HepG2 (cell line): ENCODE data around the gene DENND5A. TPM values are rescaled to one million over a fixed set of nuclear protein-coding genes. Genes with fewer than 3 reads are reported as not detected.

Experiments
- ATAC-seq: fragments of 200-7000 bp; cut with Tn5 transposase; 3 replicates; pipeline ENCODE4 v1.9.1; 2020; ENCODE audit warnings: mild to moderate bottlenecking, moderate library complexity
- BruUV-seq: library from RNA; stranded (reverse); fragments of 400-500 nt; replicated peaks from 2 replicates; lab custom pipeline; 2021; lab: Mats Ljungman, UMichigan
- CTCF ChIA-PET: fragments of 300-600 bp; formaldehyde crosslinking; extraction: SDS; loops from one replicate; lab custom pipeline; 2021; ENCODE audit warnings: low total read pairs, inconsistent platforms, low intra/inter-chr PET ratio; lab: Yijun Ruan, JAX
- POLR2A ChIA-PET: fragments of 350-600 bp; sonication (Branson Sonifier 250); formaldehyde crosslinking; loops from one replicate; lab custom pipeline; 2020; ENCODE audit warnings: antibody characterized with exemption, inconsistent platforms; lab: Yijun Ruan, JAX
- DNase-seq: peaks from one replicate; pipeline ENCODE4 v3.0.0-alpha.2; 2015; ENCODE audit warnings: low spot score
- FAIRE-seq: peaks from 3 replicates; lab custom pipeline; 2011; peaks lifted over from hg19 to GRCh38; lab: Jason Lieb, UNC
- H2AFZ ChIP-seq: one replicate; pipeline ENCODE4 v1.6.1; 2011; ENCODE audit warnings: low read length, inconsistent platforms
- H3K27ac ChIP-seq: fragments of 300-600 bp; 3 replicates; pipeline ENCODE4 v1.8.0; 2011; ENCODE audit warnings: mixed run types, mild to moderate bottlenecking, mixed read lengths, low read length, inconsistent platforms; ENCODE audit not compliant: insufficient read depth; ENCODE audit errors: extremely low read length
- H3K27me3 ChIP-seq, 2 experiments: fragments of 200-600 bp in 1 of 2; 2 replicates in 1 of 2; 3 replicates in 1 of 2; pipeline versions ENCODE4 v1.6.0 to v1.8.0; 2011; ENCODE audit warnings: low read length in 2 of 2, mild to moderate bottlenecking in 2 of 2, moderate library complexity in 2 of 2, inconsistent platforms in 1 of 2; ENCODE audit not compliant: insufficient read depth in 2 of 2, control insufficient read depth in 1 of 2
- H3K36me3 ChIP-seq, 2 experiments: fragments of 200-600 bp in 1 of 2; replicated peaks in 1 of 2; 2 replicates in 1 of 2; 3 replicates in 1 of 2; pipeline versions ENCODE4 v1.5.1 to v1.8.0; 2011; ENCODE audit warnings: low read length in 2 of 2, inconsistent platforms in 1 of 2; ENCODE audit not compliant: insufficient read depth in 2 of 2, control insufficient read depth in 1 of 2
- H3K4me1 ChIP-seq: 2 replicates; pipeline ENCODE4 v1.5.1; 2012; ENCODE audit warnings: low read length, inconsistent platforms; ENCODE audit not compliant: insufficient read depth
- H3K4me2 ChIP-seq: 2 replicates; pipeline ENCODE4 v1.6.0; 2011; ENCODE audit warnings: low read depth, low read length, inconsistent platforms
- H3K4me3 ChIP-seq, 3 experiments: fragments of 200-600 bp in 1 of 3; sonication (generic), shearing (Covaris generic) in 1 of 3; replicated peaks in 1 of 3; 2 replicates each; pipeline ENCODE4 v1.5.1; 2011 to 2016; ENCODE audit warnings: low read length in 3 of 3, inconsistent platforms in 2 of 3, low read depth in 2 of 3, mild to moderate bottlenecking in 2 of 3, control low read depth in 1 of 3, mixed read lengths in 1 of 3; ENCODE audit not compliant: insufficient read depth in 1 of 3
- H3K79me2 ChIP-seq: one replicate; pipeline ENCODE4 v1.6.1; 2011; ENCODE audit warnings: low read length, inconsistent platforms; ENCODE audit not compliant: insufficient read depth
- H3K9ac ChIP-seq: 2 replicates; pipeline ENCODE4 v1.6.0; 2011; ENCODE audit warnings: mild to moderate bottlenecking, low read depth, low read length, inconsistent platforms; ENCODE audit not compliant: insufficient read depth
- H3K9me3 ChIP-seq: 2 replicates; pipeline ENCODE4 v1.5.1; 2012; ENCODE audit warnings: mild to moderate bottlenecking, low read length
- H4K20me1 ChIP-seq: 2 replicates; pipeline ENCODE4 v1.6.0; 2011; ENCODE audit warnings: inconsistent platforms, mild to moderate bottlenecking, low read length, moderate library complexity; ENCODE audit not compliant: insufficient read depth
- ZNF546 ChIP-seq: sonication (generic); formaldehyde crosslinking; conservative IDR thresholded peaks from 2 replicates; pipeline ENCODE4 v1.8.1; 2023; ENCODE audit warnings: mild to moderate bottlenecking, missing genetic modification reagents
- ZNF558 ChIP-seq: sonication (generic); formaldehyde crosslinking; IDR thresholded peaks from 2 replicates; pipeline ENCODE4 v1.9.0; 2022; ENCODE audit warnings: mild to moderate bottlenecking, missing genetic modification reagents, borderline replicate concordance
- WGBS: methylation state at CpG from one replicate; pipeline ENCODE4 v1.1.6; 2017; ENCODE audit warnings: low lambda C conversion rate; 5-methylcytosine and 5-hydroxymethylcytosine counted together
- in situ Hi-C: cut with HindIII; loops from 2 replicates; pipeline ENCODE4 v1.10.0; 2017; ENCODE audit warnings: low pct_unique_long_range_greater_than_20kb; ENCODE audit not compliant: extremely low pct_ligation_motif_present
- intact Hi-C: fragments of 100-400 bp; cut with micrococcal nuclease; formaldehyde crosslinking; loops from one replicate; pipeline ENCODE4 v1.10.0; 2022; ENCODE audit not compliant: unreplicated experiment
- polyA plus RNA-seq, 8 experiments: library from polyadenylated mRNA; depleted of rRNA in 3 of 8; stranded (reverse) in 7 of 8; unstranded in 1 of 8; fragments of >200 nt; fragmentation: Illumina TruSeq in 4 of 8; extraction: Trizol in 4 of 8; gene quantifications; 2 replicates each; pipeline versions ENCODE4 v1.2.1 to v1.2.3, GENCODE V29; 2011 to 2016; ENCODE audit warnings: low read depth in 4 of 8, missing spikeins in 1 of 8, mixed read lengths in 1 of 8; ENCODE audit not compliant: insufficient read depth in 1 of 8
- total RNA-seq, 5 experiments: library from RNA; depleted of rRNA; stranded (reverse); fragments of >200 nt; fragmentation: Illumina TruSeq; extraction: Trizol; gene quantifications; 2 replicates each; pipeline ENCODE4 v1.2.3, GENCODE V29; 2016; ENCODE audit warnings: low read depth in 1 of 5
- TF ChIP-seq, protein P1 (sequence below): sonication (generic); formaldehyde crosslinking; IDR thresholded peaks from 2 replicates; pipeline ENCODE4 v1.5.0; 2020; ENCODE audit warnings: mild to moderate bottlenecking, missing genetic modification reagents, moderate library complexity
- TF ChIP-seq, protein P2 (sequence below): IDR thresholded peaks from 2 replicates; pipeline ENCODE4 v1.6.1; 2016; ENCODE audit warnings: mild to moderate bottlenecking, missing biosample characterization, missing genetic modification reagents
- TF ChIP-seq, protein P3 (sequence below): fragments of 450-650 bp; IDR thresholded peaks from 2 replicates; pipeline ENCODE4 v1.6.1; 2016

Gene DENND5A
- total and polyA plus RNA-seq, 2 of the 13 experiments (the other 11 are each of a cell fraction or from before 2014, with no cell fraction given), result 63.3 to 145 TPM

DNA sequence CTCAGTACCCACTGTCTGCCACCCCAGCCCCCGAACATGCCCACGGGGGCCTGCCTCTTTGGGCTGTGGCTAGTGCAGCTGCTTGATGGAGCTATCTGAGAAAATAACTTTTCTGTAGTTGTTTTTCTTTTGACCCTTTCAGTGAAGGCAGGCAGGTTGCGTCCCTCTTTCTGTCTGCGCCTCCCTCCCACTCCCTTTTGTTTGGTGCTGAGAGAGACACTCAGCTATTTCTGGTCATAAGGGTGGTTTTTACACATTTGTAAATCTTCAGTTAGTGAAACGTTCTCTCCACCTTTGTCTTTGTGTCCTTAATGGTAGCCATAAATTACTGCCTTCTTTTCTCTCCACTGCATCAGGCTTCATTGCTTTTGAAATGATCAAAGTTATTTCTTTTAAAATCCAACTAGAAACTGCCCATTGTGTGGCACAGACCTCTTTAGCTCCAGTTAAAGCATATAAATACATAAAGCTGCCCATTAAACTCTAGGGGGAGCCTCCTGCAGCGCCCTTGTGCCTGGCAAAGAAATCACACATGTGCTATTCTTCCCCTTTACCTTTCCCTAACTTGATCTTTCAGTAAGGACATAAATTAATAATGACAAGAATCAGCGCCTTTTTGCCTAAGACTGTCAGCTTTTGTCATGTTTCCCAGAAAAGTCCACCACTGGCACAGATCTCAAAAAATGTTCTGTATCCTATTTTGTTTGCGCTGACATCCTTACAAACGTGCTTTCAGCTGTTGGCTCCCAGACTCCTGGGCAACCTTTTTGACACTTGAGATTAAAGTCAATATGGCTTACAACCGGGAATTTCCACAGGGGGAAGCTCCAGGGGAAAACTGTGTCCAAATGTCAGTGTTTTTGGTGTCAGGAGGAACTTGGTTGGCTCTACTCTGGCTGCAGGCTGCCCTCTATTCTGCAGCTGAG, 172.0 kb downstream of the DENND5A start:
- ChIA-PET CTCF (no interaction called here), POLR2A (no interaction called here)
- H2AFZ ChIP-seq, result no peak overlapping the region
- no peak overlapping the region for H3K27ac ChIP-seq
- H3K4me1 ChIP-seq, result peaks cover 12% of the 10 kb centered on the region
- TF ChIP-seq, protein P1, sequence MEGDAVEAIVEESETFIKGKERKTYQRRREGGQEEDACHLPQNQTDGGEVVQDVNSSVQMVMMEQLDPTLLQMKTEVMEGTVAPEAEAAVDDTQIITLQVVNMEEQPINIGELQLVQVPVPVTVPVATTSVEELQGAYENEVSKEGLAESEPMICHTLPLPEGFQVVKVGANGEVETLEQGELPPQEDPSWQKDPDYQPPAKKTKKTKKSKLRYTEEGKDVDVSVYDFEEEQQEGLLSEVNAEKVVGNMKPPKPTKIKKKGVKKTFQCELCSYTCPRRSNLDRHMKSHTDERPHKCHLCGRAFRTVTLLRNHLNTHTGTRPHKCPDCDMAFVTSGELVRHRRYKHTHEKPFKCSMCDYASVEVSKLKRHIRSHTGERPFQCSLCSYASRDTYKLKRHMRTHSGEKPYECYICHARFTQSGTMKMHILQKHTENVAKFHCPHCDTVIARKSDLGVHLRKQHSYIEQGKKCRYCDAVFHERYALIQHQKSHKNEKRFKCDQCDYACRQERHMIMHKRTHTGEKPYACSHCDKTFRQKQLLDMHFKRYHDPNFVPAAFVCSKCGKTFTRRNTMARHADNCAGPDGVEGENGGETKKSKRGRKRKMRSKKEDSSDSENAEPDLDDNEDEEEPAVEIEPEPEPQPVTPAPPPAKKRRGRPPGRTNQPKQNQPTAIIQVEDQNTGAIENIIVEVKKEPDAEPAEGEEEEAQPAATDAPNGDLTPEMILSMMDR, result 0 out of 2 replicates have a peak, but pooled peaks have one; percentile 15
- TF ChIP-seq, protein P2, sequence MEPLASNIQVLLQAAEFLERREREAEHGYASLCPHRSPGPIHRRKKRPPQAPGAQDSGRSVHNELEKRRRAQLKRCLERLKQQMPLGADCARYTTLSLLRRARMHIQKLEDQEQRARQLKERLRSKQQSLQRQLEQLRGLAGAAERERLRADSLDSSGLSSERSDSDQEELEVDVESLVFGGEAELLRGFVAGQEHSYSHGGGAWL (CRISPR knock-in tag), result no peak
- no peaks in the 10 kb centered on the region for H3K36me3 ChIP-seq
- DNase-seq (no peak), FAIRE-seq (no peak), ATAC-seq (0 out of 3 replicates have a peak, but pooled peaks have one; percentile 32)
- no peaks in the 10 kb centered on the region for H3K79me2 ChIP-seq
- H3K4me2 ChIP-seq, result no peak overlapping the region
- BruUV-seq, result no TSS peak
- H3K9ac ChIP-seq, result no peak overlapping the region
- H3K27me3 ChIP-seq, result peaks cover 1 to 60% of the 10 kb centered on the region in 2 experiments
- intact Hi-C loops, result loop anchor here (10.0 kb wide), 1 partner anchor 78 kb away; no protein-coding TSS in a partner anchor
- no peaks in the 10 kb centered on the region for H4K20me1 ChIP-seq
- H3K4me3 ChIP-seq, result no peak overlapping the region
- 35% methylated on average over 10 of the region's 10 CpGs for WGBS
- in situ Hi-C loops, result no loop called here
- H3K9me3 ChIP-seq, result no peaks in the 10 kb centered on the region

DNA sequence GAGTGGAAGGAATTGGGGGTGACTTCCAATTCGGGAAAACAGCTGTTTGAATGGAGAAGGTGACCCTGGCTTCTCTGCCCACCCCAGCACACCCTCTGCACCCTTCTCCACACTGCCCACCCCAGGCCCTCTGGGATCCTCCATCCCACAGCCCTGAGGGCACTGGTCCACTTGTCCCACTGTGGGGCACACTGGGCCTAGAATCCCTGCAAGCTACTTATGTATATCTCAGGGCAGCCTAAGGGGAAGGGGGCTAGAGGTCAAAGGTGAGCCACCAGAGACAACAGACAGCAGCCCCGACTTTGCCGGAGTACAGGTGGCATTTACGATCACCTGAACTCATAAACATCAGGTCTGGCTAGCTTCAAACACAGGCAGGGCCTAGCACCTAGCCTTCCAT, 173.1 kb downstream of the DENND5A start:
- ATAC-seq, result no peak
- Histone ChIP-seq H3K27ac (no peak overlapping the region), H3K4me3 (peak overlapping the region in 1 of 3 experiments; percentile 28; a peak in 1 of 6 replicates), H2AFZ (no peak overlapping the region), H3K9me3 (no peaks in the 10 kb centered on the region), H3K27me3 (peaks cover 1 to 60% of the 10 kb centered on the region in 2 experiments), H3K36me3 (no peaks in the 10 kb centered on the region), H3K9ac (no peak overlapping the region), H3K4me2 (peak overlapping the region; percentile 23; the same call in 1 of the 2 replicates), H3K79me2 (no peaks in the 10 kb centered on the region), H3K4me1 (peaks cover 12% of the 10 kb centered on the region), H4K20me1 (no peaks in the 10 kb centered on the region)
- ChIA-PET POLR2A (no interaction called here), CTCF (no interaction called here)
- in situ Hi-C loops (no loop called here), intact Hi-C loops (loop anchor here (10.0 kb wide), 1 partner anchor 77 kb away; no protein-coding TSS in a partner anchor)
- no peak for DNase-seq
- TF ChIP-seq, protein P3, sequence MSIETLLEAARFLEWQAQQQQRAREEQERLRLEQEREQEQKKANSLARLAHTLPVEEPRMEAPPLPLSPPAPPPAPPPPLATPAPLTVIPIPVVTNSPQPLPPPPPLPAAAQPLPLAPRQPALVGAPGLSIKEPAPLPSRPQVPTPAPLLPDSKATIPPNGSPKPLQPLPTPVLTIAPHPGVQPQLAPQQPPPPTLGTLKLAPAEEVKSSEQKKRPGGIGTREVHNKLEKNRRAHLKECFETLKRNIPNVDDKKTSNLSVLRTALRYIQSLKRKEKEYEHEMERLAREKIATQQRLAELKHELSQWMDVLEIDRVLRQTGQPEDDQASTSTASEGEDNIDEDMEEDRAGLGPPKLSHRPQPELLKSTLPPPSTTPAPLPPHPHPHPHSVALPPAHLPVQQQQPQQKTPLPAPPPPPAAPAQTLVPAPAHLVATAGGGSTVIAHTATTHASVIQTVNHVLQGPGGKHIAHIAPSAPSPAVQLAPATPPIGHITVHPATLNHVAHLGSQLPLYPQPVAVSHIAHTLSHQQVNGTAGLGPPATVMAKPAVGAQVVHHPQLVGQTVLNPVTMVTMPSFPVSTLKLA, result no peak
- TF ChIP-seq ZNF546 (CRISPR knock-in tag) (no peak), ZNF558 (no peak)
- FAIRE-seq, result no peak
- no TSS peak for BruUV-seq
- 17% methylated on average over 1 of the region's 4 CpGs for WGBS
